CD4-positive, alpha-beta T cell treated with Interleukin-4 for 4 hours (primary cell): ENCODE data around the gene CYB5A.

ENCODE experiments used
- DNase-seq: peaks from one replicate; pipeline ENCODE4 v3.0.0-alpha.2; 2020

CYB5A gene

GRCh38 chr18:74274700-74275099 is 17.1 kb downstream of the CYB5A start:
- no peak for DNase-seq

GRCh38 chr18:74273394-74273793 is 18.4 kb downstream of the CYB5A start:
- no peak for DNase-seq

- DNase-seq: no peak
These were observed 20.1 kb downstream of the CYB5A start for GRCh38 chr18:74271635-74272034.

- DNase-seq: no peak
These were observed 22.7 kb downstream of the CYB5A start for GRCh38 chr18:74268933-74269620.

- DNase-seq: no peak
These were observed 23.6 kb downstream of the CYB5A start for GRCh38 chr18:74268175-74268574.

- no peak for DNase-seq
These were observed 25.6 kb downstream of the CYB5A start for GRCh38 chr18:74266161-74266560.

GRCh38 chr18:74265546-74266098 is 26.1 kb downstream of the CYB5A start:
- DNase-seq: no peak

- DNase-seq: no peak
These were observed 27.3 kb downstream of the CYB5A start for GRCh38 chr18:74264303-74265020.

- DNase-seq: no peak
These were observed 30.6 kb downstream of the CYB5A start for GRCh38 chr18:74261053-74261713.

- no peak for DNase-seq
These were observed 32.4 kb downstream of the CYB5A start for GRCh38 chr18:74259347-74259746.

GRCh38 chr18:74257083-74257482 is 34.7 kb downstream of the CYB5A start:
- no peak for DNase-seq

- no peak for DNase-seq
These were observed 35.6 kb downstream of the CYB5A start for GRCh38 chr18:74256190-74256589.

- DNase-seq: no peak
These were observed 36.6 kb downstream of the CYB5A start for GRCh38 chr18:74255131-74255616.

GRCh38 chr18:74252039-74252395 is 39.7 kb downstream of the CYB5A start:
- no peak for DNase-seq

GRCh38 chr18:74251297-74252038 is 40.3 kb downstream of the CYB5A start:
- no peak for DNase-seq

GRCh38 chr18:74250131-74250530 is 41.6 kb downstream of the CYB5A start:
- DNase-seq: no peak

- DNase-seq: no peak
These were observed 42.4 kb downstream of the CYB5A start for GRCh38 chr18:74249181-74249968.

- no peak for DNase-seq
These were observed 43.2 kb downstream of the CYB5A start for GRCh38 chr18:74248595-74248994.

- DNase-seq: no peak
These were observed 43.6 kb downstream of the CYB5A start for GRCh38 chr18:74248189-74248588.

GRCh38 chr18:74244554-74244953 is 47.2 kb downstream of the CYB5A start:
- no peak for DNase-seq

- DNase-seq: no peak
These were observed 48.6 kb downstream of the CYB5A start for GRCh38 chr18:74243127-74243526.
